ENCODE results near the gene SEMA6B. TPM values are rescaled to one million over a fixed set of nuclear protein-coding genes. Genes with fewer than 3 reads are reported as not detected.

The SEMA6B gene
- total RNA-seq, 2 donors from 2014 or later, result 28.9 to 67.8 TPM

DNA sequence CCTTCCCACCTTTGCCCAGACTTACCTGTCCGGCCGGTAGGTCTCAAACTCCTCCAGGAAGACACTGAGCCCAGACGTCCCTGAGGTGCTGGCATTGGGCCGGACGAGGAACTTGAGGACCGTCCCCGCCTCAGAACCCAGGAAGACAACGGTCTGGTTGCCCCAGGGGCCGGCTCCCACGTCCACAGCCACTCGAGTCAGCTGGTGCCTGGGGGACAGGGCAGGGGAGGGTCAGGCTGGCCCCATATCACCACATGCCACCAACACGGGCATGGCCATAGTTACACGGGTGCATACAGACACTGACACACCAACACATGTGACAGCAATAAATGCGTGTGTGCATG lies 11.3 kb downstream of the SEMA6B start:
- DNase-seq, result no peak
- Histone ChIP-seq H3K4me3 (ENCODE audit: low read length) (no peak overlapping the region), H3K9me3 (ENCODE audit: control insufficient read depth, low read length) (no peaks in the 10 kb centered on the region), H3K36me3 (ENCODE audit: control insufficient read depth, insufficient read depth, low read length) (peaks cover 9% of the 10 kb centered on the region), H3K27ac (ENCODE audit: low read depth, low read length) (no peak overlapping the region), H3K9ac (ENCODE audit: extremely low read depth, low read length, poor library complexity, severe bottlenecking) (no peak overlapping the region), H3K4me1 (ENCODE audit: control insufficient read depth, insufficient read depth, low read length) (no peaks in the 10 kb centered on the region), H3K27me3 (ENCODE audit: control insufficient read depth, insufficient read depth, low read length, poor library complexity, severe bottlenecking) (no peaks in the 10 kb centered on the region)
- no peaks in the 10 kb centered on the region for H3K9me3 Mint-ChIP-seq
- WGBS, 2 experiments (ENCODE audit: insufficient coverage in 1 of 2, insufficient read length in 1 of 2), result 92 to 97% methylated on average over 5 to 14 of the region's 14 CpGs
- H3K36me3 Mint-ChIP-seq (ENCODE audit: low read depth), result peaks cover 43% of the 10 kb centered on the region
- TF ChIP-seq, protein P1, sequence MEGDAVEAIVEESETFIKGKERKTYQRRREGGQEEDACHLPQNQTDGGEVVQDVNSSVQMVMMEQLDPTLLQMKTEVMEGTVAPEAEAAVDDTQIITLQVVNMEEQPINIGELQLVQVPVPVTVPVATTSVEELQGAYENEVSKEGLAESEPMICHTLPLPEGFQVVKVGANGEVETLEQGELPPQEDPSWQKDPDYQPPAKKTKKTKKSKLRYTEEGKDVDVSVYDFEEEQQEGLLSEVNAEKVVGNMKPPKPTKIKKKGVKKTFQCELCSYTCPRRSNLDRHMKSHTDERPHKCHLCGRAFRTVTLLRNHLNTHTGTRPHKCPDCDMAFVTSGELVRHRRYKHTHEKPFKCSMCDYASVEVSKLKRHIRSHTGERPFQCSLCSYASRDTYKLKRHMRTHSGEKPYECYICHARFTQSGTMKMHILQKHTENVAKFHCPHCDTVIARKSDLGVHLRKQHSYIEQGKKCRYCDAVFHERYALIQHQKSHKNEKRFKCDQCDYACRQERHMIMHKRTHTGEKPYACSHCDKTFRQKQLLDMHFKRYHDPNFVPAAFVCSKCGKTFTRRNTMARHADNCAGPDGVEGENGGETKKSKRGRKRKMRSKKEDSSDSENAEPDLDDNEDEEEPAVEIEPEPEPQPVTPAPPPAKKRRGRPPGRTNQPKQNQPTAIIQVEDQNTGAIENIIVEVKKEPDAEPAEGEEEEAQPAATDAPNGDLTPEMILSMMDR (conservative IDR thresholded peaks at IDR 0.05), result no peak
- H3K4me3 Mint-ChIP-seq, result no peak overlapping the region
- no peak overlapping the region for H3K27ac Mint-ChIP-seq
- H3K27me3 Mint-ChIP-seq (ENCODE audit: insufficient read depth), result no peaks in the 10 kb centered on the region
- H3K4me1 Mint-ChIP-seq, result no peaks in the 10 kb centered on the region

DNA sequence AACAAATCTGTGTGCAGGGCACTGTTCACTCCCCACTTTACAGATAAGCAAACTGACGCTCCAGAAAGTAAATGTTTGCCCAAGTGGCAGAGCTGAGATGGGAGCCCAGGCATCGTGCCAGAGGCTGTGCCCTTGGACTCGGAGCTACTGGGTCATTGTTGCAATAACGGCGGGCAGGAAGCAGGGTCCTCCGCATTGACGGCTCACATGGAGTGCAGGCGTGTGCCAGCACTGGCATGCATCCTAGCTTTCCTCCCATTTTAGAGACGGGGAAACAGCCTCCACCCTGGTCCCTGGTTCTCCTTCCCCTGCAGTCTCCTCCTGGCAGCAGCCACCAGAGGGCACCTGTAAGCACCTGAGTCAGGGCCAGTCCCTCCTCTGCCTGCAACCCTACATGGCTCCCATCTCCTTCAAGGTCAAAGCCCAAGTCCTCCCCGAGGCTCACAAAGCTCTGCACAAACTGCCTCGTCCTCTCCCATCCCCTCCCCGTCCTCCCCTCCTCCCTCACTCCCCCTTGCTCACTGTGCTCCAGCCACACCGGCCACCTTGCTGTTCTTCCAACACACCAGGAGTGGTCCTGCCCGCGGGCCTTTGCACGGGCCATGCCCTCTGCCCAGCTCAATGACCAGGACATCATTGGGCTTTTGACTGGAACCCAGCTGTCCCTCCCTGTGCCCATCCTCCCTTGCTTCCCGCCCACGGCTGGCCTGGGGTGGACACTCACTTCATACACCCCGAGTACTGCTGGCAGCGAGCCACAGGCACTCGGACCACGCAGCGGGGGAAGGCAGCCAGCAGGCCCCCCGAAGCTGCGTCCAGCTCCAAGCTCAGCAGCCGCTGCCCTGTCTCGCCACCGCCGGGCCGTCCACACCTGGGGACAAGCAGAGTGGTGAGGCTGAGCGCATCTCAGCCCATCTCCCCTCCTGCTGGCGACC lies 11.9 kb downstream of the SEMA6B start:
- Mint-ChIP-seq H3K9me3 (no peaks in the 10 kb centered on the region), H3K36me3 (ENCODE audit: low read depth) (peaks cover 36% of the 10 kb centered on the region), H3K4me1 (no peaks in the 10 kb centered on the region), H3K27me3 (ENCODE audit: insufficient read depth) (no peaks in the 10 kb centered on the region), H3K4me3 (no peak overlapping the region), H3K27ac (no peak overlapping the region)
- peaks cover 5% of the 10 kb centered on the region for H3K36me3 ChIP-seq (ENCODE audit: control insufficient read depth, insufficient read depth, low read length)
- H3K4me3 ChIP-seq (ENCODE audit: low read length), result no peak overlapping the region
- 92 to 95% methylated on average over 27 to 32 of the region's 32 CpGs for WGBS, 2 experiments (ENCODE audit: insufficient coverage in 1 of 2, insufficient read length in 1 of 2)
- no peak overlapping the region for H3K9ac ChIP-seq (ENCODE audit: extremely low read depth, low read length, poor library complexity, severe bottlenecking)
- TF ChIP-seq, protein P1 (conservative IDR thresholded peaks at IDR 0.05), result peak; percentile 63
- H3K9me3 ChIP-seq (ENCODE audit: control insufficient read depth, low read length), result no peaks in the 10 kb centered on the region
- peak; percentile 71 for DNase-seq
- no peak overlapping the region for H3K27ac ChIP-seq (ENCODE audit: low read depth, low read length)
- no peaks in the 10 kb centered on the region for H3K27me3 ChIP-seq (ENCODE audit: control insufficient read depth, insufficient read depth, low read length, poor library complexity, severe bottlenecking)
- no peaks in the 10 kb centered on the region for H3K4me1 ChIP-seq (ENCODE audit: control insufficient read depth, insufficient read depth, low read length)

DNA sequence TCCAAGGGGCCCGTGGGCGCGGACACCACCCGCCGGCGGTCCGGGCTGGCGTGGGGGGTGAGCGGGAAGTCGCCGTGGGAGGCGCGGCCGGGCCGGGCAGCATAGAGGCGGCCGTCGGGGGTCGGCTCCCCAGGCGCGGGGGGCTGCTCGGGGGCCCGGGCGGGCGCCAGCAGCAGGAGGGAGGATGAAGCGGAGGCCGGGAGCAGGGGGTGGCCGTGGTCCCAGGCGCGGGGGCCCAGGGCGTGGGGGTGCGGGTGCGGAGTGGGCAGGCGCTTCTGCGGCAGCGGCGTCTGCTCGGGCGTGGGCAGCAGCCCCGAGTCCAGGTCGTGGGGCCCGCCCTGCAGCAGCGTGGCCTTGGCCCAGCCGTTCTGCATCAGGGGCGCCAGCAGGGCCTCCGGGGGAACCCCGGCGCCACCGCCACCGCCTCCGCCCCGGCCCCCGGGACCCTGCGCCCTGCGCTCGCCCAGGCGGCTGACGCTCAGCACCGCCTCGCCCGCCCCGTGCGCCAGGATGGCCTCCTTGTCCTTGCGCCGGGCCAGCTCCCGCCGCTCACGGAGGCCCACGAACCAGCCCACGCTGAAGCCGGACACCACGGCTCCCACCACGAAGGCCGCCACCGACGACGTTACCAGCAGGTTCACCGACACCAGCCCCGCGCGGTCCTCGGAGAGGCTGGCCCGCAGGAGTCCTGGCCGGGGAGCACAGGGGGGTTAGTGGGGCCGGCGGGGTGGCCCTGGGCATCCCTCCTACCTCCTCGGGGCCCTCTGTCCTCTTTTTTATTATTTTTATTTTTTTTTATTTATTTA lies 15.4 kb downstream of the SEMA6B start:
- Histone ChIP-seq H3K27me3 (ENCODE audit: control insufficient read depth, insufficient read depth, low read length, poor library complexity, severe bottlenecking) (no peaks in the 10 kb centered on the region), H3K4me1 (ENCODE audit: control insufficient read depth, insufficient read depth, low read length) (peaks cover 3% of the 10 kb centered on the region), H3K27ac (ENCODE audit: low read depth, low read length) (no peak overlapping the region), H3K9me3 (ENCODE audit: control insufficient read depth, low read length) (peaks cover 6% of the 10 kb centered on the region), H3K4me3 (ENCODE audit: low read length) (no peak overlapping the region), H3K9ac (ENCODE audit: extremely low read depth, low read length, poor library complexity, severe bottlenecking) (no peak overlapping the region), H3K36me3 (ENCODE audit: control insufficient read depth, insufficient read depth, low read length) (no peaks in the 10 kb centered on the region)
- Mint-ChIP-seq H3K36me3 (ENCODE audit: low read depth) (peaks cover 14% of the 10 kb centered on the region), H3K27me3 (ENCODE audit: insufficient read depth) (no peaks in the 10 kb centered on the region), H3K9me3 (peaks cover 4% of the 10 kb centered on the region), H3K4me3 (no peak overlapping the region), H3K27ac (no peak overlapping the region), H3K4me1 (peaks cover 6% of the 10 kb centered on the region)
- TF ChIP-seq, protein P1 (conservative IDR thresholded peaks at IDR 0.05), result no peak
- DNase-seq, result no peak
- 95 to 96% methylated on average over 62 to 86 of the region's 87 CpGs for WGBS, 2 experiments (ENCODE audit: insufficient coverage in 1 of 2, insufficient read length in 1 of 2)
